IMR-90 (cell line): ENCODE measurements around the gene ELAVL4. TPM values are rescaled to one million over a fixed set of nuclear protein-coding genes. Genes with fewer than 3 reads are reported as not detected.

Source experiments
- ATAC-seq: fragments of 200-7000 bp; cut with Tn5 transposase; 2 replicates; pipeline ENCODE4 v1.9.1; 2020; ENCODE audit warnings: low read depth, mild to moderate bottlenecking, moderate library complexity
- BruUV-seq: library from RNA; stranded (reverse); fragments of 400-500 nt; replicated peaks from 2 replicates; lab custom pipeline; 2021; lab: Mats Ljungman, UMichigan
- CTCF ChIA-PET: fragments of 300-600 bp; formaldehyde crosslinking; extraction: SDS; loops from one replicate; lab custom pipeline; 2021; ENCODE audit warnings: antibody characterized with exemption; lab: Yijun Ruan, JAX
- POLR2A ChIA-PET: fragments of 300-600 bp; sonication (Branson Sonifier 250); formaldehyde crosslinking; loops from one replicate; lab custom pipeline; 2022; ENCODE audit warnings: antibody characterized with exemption; ENCODE audit not compliant: unreplicated experiment; lab: Charles Lee
- DNase-seq: peaks from one replicate; pipeline ENCODE4 v3.0.0; 2013
- H2AFZ ChIP-seq: replicated peaks from 2 replicates; pipeline ENCODE3; 2013; ENCODE audit warnings: low read length, mild to moderate bottlenecking; ENCODE audit not compliant: poor library complexity
- H2AK5ac ChIP-seq: 2 replicates; pipeline ENCODE4 v1.6.1; 2013; ENCODE audit warnings: low read depth, low read length, inconsistent platforms
- H2AK9ac ChIP-seq: replicated peaks from 2 replicates; pipeline ENCODE3; 2013; ENCODE audit warnings: mild to moderate bottlenecking, low read depth, low read length, moderate library complexity; ENCODE audit not compliant: poor library complexity
- H2BK120ac ChIP-seq: 2 replicates; pipeline ENCODE4 v1.6.1; 2013; ENCODE audit warnings: low read depth, low read length, inconsistent platforms
- H2BK15ac ChIP-seq: 3 replicates; pipeline ENCODE4 v1.6.1; 2013; ENCODE audit warnings: low read depth, low read length, inconsistent platforms
- H2BK20ac ChIP-seq: 2 replicates; pipeline ENCODE4 v1.6.1; 2013; ENCODE audit warnings: low read depth, mild to moderate bottlenecking, inconsistent platforms, low read length, moderate library complexity
- H2BK5ac ChIP-seq: 2 replicates; pipeline ENCODE4 v1.6.1; 2013; ENCODE audit warnings: mild to moderate bottlenecking, low read depth, low read length, inconsistent platforms; ENCODE audit not compliant: poor library complexity, severe bottlenecking
- H3K14ac ChIP-seq: replicated peaks from 2 replicates; pipeline ENCODE4 v1.6.1; 2013; ENCODE audit warnings: low read depth, low read length, inconsistent platforms
- H3K18ac ChIP-seq: 2 replicates; pipeline ENCODE4 v1.6.1; 2013; ENCODE audit warnings: low read depth, low read length, control low read depth
- H3K23ac ChIP-seq: 2 replicates; pipeline ENCODE4 v1.6.1; 2013; ENCODE audit warnings: low read depth, low read length, inconsistent platforms
- H3K27ac ChIP-seq: 2 replicates; pipeline ENCODE4 v1.5.1; 2013; ENCODE audit warnings: mild to moderate bottlenecking, control low read depth, low read length; ENCODE audit not compliant: insufficient read depth
- H3K27me3 ChIP-seq: 2 replicates; pipeline ENCODE4 v1.6.1; 2013; ENCODE audit warnings: low read length; ENCODE audit not compliant: control insufficient read depth, insufficient read depth
- H3K36me3 ChIP-seq: 2 replicates; pipeline ENCODE4 v1.6.1; 2013; ENCODE audit warnings: low read length, mixed read lengths; ENCODE audit not compliant: control insufficient read depth, insufficient read depth
- H3K4ac ChIP-seq: 2 replicates; pipeline ENCODE4 v1.6.1; 2013; ENCODE audit warnings: low read depth, low read length, inconsistent platforms
- H3K4me1 ChIP-seq: 2 replicates; pipeline ENCODE4 v1.6.1; 2013; ENCODE audit warnings: low read length, mixed read lengths; ENCODE audit not compliant: control insufficient read depth, insufficient read depth
- H3K4me2 ChIP-seq: 2 replicates; pipeline ENCODE4 v1.6.1; 2013; ENCODE audit warnings: low read depth, mild to moderate bottlenecking, control low read depth, low read length, moderate library complexity
- H3K4me3 ChIP-seq: 2 replicates; pipeline ENCODE4 v1.5.1; 2013; ENCODE audit warnings: low read depth, mild to moderate bottlenecking, control low read depth, low read length, moderate library complexity; ENCODE audit not compliant: insufficient read depth
- H3K56ac ChIP-seq: 2 replicates; pipeline ENCODE4 v1.6.1; 2013; ENCODE audit warnings: low read length, inconsistent platforms; ENCODE audit not compliant: insufficient read depth; ENCODE audit errors: extremely low read depth
- H3K79me1 ChIP-seq, 2 experiments: 2 replicates each; pipeline ENCODE4 v1.6.1; 2013; ENCODE audit warnings: low read length in 2 of 2, inconsistent platforms in 1 of 2, low read depth in 1 of 2
- H3K9ac ChIP-seq: 2 replicates; pipeline ENCODE4 v1.6.1; 2013; ENCODE audit warnings: low read depth, low read length, control low read depth
- H3K9me1 ChIP-seq: 2 replicates; pipeline ENCODE4 v1.6.1; 2013; ENCODE audit warnings: low read length, inconsistent platforms; ENCODE audit not compliant: insufficient read depth
- H3K9me3 ChIP-seq: 2 replicates; pipeline ENCODE4 v1.6.1; 2013; ENCODE audit warnings: low read length; ENCODE audit not compliant: control insufficient read depth, insufficient read depth
- H4K20me1 ChIP-seq: 2 replicates; pipeline ENCODE4 v1.6.1; 2013; ENCODE audit warnings: low read length, inconsistent platforms; ENCODE audit not compliant: insufficient read depth
- H4K5ac ChIP-seq: 2 replicates; pipeline ENCODE4 v1.6.1; 2013; ENCODE audit warnings: mild to moderate bottlenecking, low read depth, low read length, control low read depth
- H4K8ac ChIP-seq, 2 experiments: 2 replicates each; pipeline ENCODE4 v1.6.1; 2013; ENCODE audit warnings: low read depth in 2 of 2, low read length in 2 of 2, control low read depth in 1 of 2, inconsistent platforms in 1 of 2
- H4K91ac ChIP-seq: 2 replicates; pipeline ENCODE4 v1.6.1; 2013; ENCODE audit warnings: low read depth, low read length, inconsistent platforms; ENCODE audit not compliant: insufficient read depth
- BHLHE40 ChIP-seq: fragments of 150-350 bp; IDR thresholded peaks from 2 replicates; pipeline ENCODE4 v1.6.1; 2016; ENCODE audit warnings: mild to moderate bottlenecking, low read depth, low read length
- CEBPB ChIP-seq: IDR thresholded peaks from 2 replicates; pipeline ENCODE4 v1.6.1; 2012; ENCODE audit warnings: low read depth, low read length, improper control_type of control experiment
- FOS ChIP-seq: fragments of 150-350 bp; IDR thresholded peaks from 2 replicates; pipeline ENCODE4 v1.6.1; 2016; ENCODE audit warnings: low read depth, low read length
- MAFK ChIP-seq: IDR thresholded peaks from 2 replicates; pipeline ENCODE4 v1.6.1; 2012; ENCODE audit warnings: low read depth, low read length, improper control_type of control experiment
- MAZ ChIP-seq: IDR thresholded peaks from 2 replicates; pipeline ENCODE4 v1.6.1; 2012; ENCODE audit warnings: low read depth, mild to moderate bottlenecking, low read length, improper control_type of control experiment, moderate library complexity, borderline replicate concordance
- MXI1 ChIP-seq: IDR thresholded peaks from 2 replicates; pipeline ENCODE4 v1.6.1; 2012; ENCODE audit warnings: low read depth, mild to moderate bottlenecking, low read length, moderate library complexity, borderline replicate concordance
- NFE2L2 ChIP-seq: fragments of 150-350 bp; IDR thresholded peaks from 2 replicates; pipeline ENCODE4 v1.6.1; 2016; ENCODE audit warnings: low read depth, mild to moderate bottlenecking, low read length
- POLR2A ChIP-seq: IDR thresholded peaks from 2 replicates; pipeline ENCODE4 v1.6.1; 2012; ENCODE audit warnings: mild to moderate bottlenecking, low read depth, low read length
- RAD21 ChIP-seq: IDR thresholded peaks from 2 replicates; pipeline ENCODE4 v1.6.1; 2012; ENCODE audit warnings: low read length, improper control_type of control experiment
- RCOR1 ChIP-seq: IDR thresholded peaks from 2 replicates; pipeline ENCODE4 v1.6.1; 2012; ENCODE audit warnings: mild to moderate bottlenecking, low read length, improper control_type of control experiment; ENCODE audit not compliant: insufficient replicate concordance
- SMC3 ChIP-seq: fragments of 150-350 bp; IDR thresholded peaks from 2 replicates; pipeline ENCODE4 v1.6.1; 2016; ENCODE audit warnings: low read depth, mild to moderate bottlenecking, antibody characterized with exemption, low read length, moderate library complexity
- dilution Hi-C: fragments of 300-500 bp; cut with HindIII; formaldehyde crosslinking; loops from one replicate; pipeline ENCODE4 v1.14.3; 2018; ENCODE audit warnings: low sequenced_read_pairs; ENCODE audit not compliant: unreplicated experiment
- in situ Hi-C: fragments of 300-500 bp; cut with MboI; formaldehyde crosslinking; loops from 3 replicates; pipeline ENCODE4 v1.14.3; 2019; ENCODE audit warnings: low sequenced_read_pairs, inconsistent platforms, mixed read lengths
- intact Hi-C: fragments of 100-400 bp; cut with micrococcal nuclease; formaldehyde crosslinking; loops from 2 replicates; pipeline ENCODE4 v1.10.0; 2022
- polyA plus RNA-seq, 3 experiments: library from polyadenylated mRNA; depleted of rRNA; stranded (reverse); fragments of >200 nt; gene quantifications; 2 replicates each; pipeline ENCODE4 v1.2.3, GENCODE V29; 2012; ENCODE audit warnings: low replicate concordance in 1 of 3
- total RNA-seq: library from RNA; depleted of rRNA; stranded (reverse); fragments of >200 nt; gene quantifications from 2 replicates; pipeline ENCODE4 v1.2.3, GENCODE V29; 2012
- TF ChIP-seq, protein P1 (sequence below): conservative IDR thresholded peaks from 2 replicates; pipeline ENCODE4 v1.5.1; 2012; ENCODE audit warnings: mild to moderate bottlenecking, low read depth, low read length, improper control_type of control experiment
- TF ChIP-seq, protein P2 (sequence below): fragments of 150-350 bp; IDR thresholded peaks from 2 replicates; pipeline ENCODE4 v1.6.1; 2017; ENCODE audit warnings: mild to moderate bottlenecking, antibody characterized with exemption, low read length, low read depth
- TF ChIP-seq, protein P3 (sequence below): fragments of 150-350 bp; IDR thresholded peaks from 2 replicates; pipeline ENCODE4 v1.6.1; 2016; ENCODE audit warnings: low read depth, mild to moderate bottlenecking, low read length, moderate library complexity, borderline replicate concordance

ELAVL4 gene
- total and polyA plus RNA-seq, 2 of the 4 experiments (the other 2 are of a cell fraction) = not detected

DNA sequence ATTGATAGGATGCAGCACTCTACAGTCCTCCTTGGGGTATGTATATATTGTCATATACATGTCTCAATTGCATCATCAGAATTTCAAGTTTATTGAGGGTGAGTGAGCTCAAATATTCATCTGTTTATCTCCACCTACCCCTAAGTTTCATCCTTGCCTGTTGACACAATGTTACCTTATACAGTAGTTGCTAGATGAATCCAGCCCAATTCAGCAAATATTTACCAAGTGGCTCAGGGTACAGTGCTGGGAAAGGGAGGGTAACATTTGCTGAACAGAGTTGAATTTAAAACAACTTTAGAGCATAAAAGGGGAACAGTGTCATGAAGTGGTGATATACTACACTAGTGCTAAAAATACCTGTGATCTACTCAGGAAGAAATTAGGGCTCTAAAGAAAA is 14.4 kb downstream of the ELAVL4 start:
- H2BK5ac ChIP-seq = no peak overlapping the region
- CTCF ChIA-PET = no interaction called here
- DNase-seq (no peak), ATAC-seq (no peak)
- no peak overlapping the region for H3K4ac ChIP-seq
- no peak overlapping the region for H2BK20ac ChIP-seq
- no peaks in the 10 kb centered on the region for H4K20me1 ChIP-seq
- in situ Hi-C loops = no loop called here
- H3K27ac ChIP-seq = no peak overlapping the region
- no peak overlapping the region for H3K4me2 ChIP-seq
- H3K36me3 ChIP-seq = no peaks in the 10 kb centered on the region
- no TSS peak for BruUV-seq
- no peak overlapping the region for H3K9ac ChIP-seq
- H4K91ac ChIP-seq = no peak overlapping the region
- H3K4me1 ChIP-seq = no peaks in the 10 kb centered on the region
- no peak overlapping the region for H2AK9ac ChIP-seq
- H2BK120ac ChIP-seq = no peak overlapping the region
- no peak overlapping the region for H2AK5ac ChIP-seq
- H4K5ac ChIP-seq = no peak overlapping the region
- POLR2A ChIA-PET = no interaction called here
- no peak overlapping the region for H4K8ac ChIP-seq
- H2AFZ ChIP-seq = no peak overlapping the region
- H2BK15ac ChIP-seq = no peak overlapping the region
- no peaks in the 10 kb centered on the region for H3K79me1 ChIP-seq
- H3K18ac ChIP-seq = no peak overlapping the region
- H3K4me3 ChIP-seq = no peak overlapping the region
- no peaks in the 10 kb centered on the region for H3K27me3 ChIP-seq
- H3K23ac ChIP-seq = no peak overlapping the region
- no peaks in the 10 kb centered on the region; the same call in none of the 2 replicates for H3K9me3 ChIP-seq
- dilution Hi-C loops = no loop called here
- no peaks in the 10 kb centered on the region for H3K9me1 ChIP-seq
- intact Hi-C loops = no loop called here
- H3K56ac ChIP-seq = no peak overlapping the region
- no peak for TF ChIP-seq MAFK
- TF ChIP-seq CEBPB = no peak
- TF ChIP-seq FOS = no peak
- TF ChIP-seq SMC3 = no peak
- TF ChIP-seq RAD21 = no peak
- no peak for TF ChIP-seq NFE2L2
- TF ChIP-seq, protein P1, sequence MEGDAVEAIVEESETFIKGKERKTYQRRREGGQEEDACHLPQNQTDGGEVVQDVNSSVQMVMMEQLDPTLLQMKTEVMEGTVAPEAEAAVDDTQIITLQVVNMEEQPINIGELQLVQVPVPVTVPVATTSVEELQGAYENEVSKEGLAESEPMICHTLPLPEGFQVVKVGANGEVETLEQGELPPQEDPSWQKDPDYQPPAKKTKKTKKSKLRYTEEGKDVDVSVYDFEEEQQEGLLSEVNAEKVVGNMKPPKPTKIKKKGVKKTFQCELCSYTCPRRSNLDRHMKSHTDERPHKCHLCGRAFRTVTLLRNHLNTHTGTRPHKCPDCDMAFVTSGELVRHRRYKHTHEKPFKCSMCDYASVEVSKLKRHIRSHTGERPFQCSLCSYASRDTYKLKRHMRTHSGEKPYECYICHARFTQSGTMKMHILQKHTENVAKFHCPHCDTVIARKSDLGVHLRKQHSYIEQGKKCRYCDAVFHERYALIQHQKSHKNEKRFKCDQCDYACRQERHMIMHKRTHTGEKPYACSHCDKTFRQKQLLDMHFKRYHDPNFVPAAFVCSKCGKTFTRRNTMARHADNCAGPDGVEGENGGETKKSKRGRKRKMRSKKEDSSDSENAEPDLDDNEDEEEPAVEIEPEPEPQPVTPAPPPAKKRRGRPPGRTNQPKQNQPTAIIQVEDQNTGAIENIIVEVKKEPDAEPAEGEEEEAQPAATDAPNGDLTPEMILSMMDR = no peak
- TF ChIP-seq BHLHE40 = no peak
- no peak for TF ChIP-seq RCOR1
- no peak for TF ChIP-seq POLR2A
- TF ChIP-seq MAZ = no peak
- TF ChIP-seq, protein P2, sequence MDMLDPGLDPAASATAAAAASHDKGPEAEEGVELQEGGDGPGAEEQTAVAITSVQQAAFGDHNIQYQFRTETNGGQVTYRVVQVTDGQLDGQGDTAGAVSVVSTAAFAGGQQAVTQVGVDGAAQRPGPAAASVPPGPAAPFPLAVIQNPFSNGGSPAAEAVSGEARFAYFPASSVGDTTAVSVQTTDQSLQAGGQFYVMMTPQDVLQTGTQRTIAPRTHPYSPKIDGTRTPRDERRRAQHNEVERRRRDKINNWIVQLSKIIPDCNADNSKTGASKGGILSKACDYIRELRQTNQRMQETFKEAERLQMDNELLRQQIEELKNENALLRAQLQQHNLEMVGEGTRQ = no peak
- TF ChIP-seq, protein P3, sequence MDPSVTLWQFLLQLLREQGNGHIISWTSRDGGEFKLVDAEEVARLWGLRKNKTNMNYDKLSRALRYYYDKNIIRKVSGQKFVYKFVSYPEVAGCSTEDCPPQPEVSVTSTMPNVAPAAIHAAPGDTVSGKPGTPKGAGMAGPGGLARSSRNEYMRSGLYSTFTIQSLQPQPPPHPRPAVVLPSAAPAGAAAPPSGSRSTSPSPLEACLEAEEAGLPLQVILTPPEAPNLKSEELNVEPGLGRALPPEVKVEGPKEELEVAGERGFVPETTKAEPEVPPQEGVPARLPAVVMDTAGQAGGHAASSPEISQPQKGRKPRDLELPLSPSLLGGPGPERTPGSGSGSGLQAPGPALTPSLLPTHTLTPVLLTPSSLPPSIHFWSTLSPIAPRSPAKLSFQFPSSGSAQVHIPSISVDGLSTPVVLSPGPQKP = no peak
- no peak for TF ChIP-seq MXI1
- no peak overlapping the region for H3K14ac ChIP-seq
